ENCODE measurements around the gene RAB6A.
"Not testable (repeated sequence)": the region's sequence is repeated elsewhere in the genome, so short reads cannot be mapped to it uniquely, and the experiment has no call there.

RAB6A gene

GRCh38 chr11:73787051-73787642 is 26.3 kb upstream of the RAB6A start:
- Histone ChIP-seq H3K4me3 (ENCODE audit: low read length) (peak overlapping the region; percentile 94), H3K36me3 (ENCODE audit: control insufficient read depth, insufficient read depth, low read length, severe bottlenecking) (no peaks in the 10 kb centered on the region), H3K27me3 (replicated peaks; ENCODE audit: control insufficient read depth, insufficient read depth, low read length) (no peaks in the 10 kb centered on the region), H3K4me1 (ENCODE audit: control insufficient read depth, insufficient read depth, low read length) (peaks cover 19% of the 10 kb centered on the region), H3K9ac (ENCODE audit: low read length) (peak overlapping the region; percentile 96), H3K9me3 (ENCODE audit: control insufficient read depth, low read length) (no peaks in the 10 kb centered on the region)
- DNase-seq (ENCODE audit: low read depth), result no peak

- DNase-seq (ENCODE audit: low read depth); H3K27me3 ChIP-seq (replicated peaks; ENCODE audit: control insufficient read depth, insufficient read depth, low read length); H3K4me3 ChIP-seq (ENCODE audit: low read length); H3K9me3 ChIP-seq (ENCODE audit: control insufficient read depth, low read length); H3K9ac ChIP-seq (ENCODE audit: low read length); H3K36me3 ChIP-seq (ENCODE audit: control insufficient read depth, insufficient read depth, low read length, severe bottlenecking): not testable (repeated sequence)
- peaks cover 19% of the 10 kb centered on the region for H3K4me1 ChIP-seq (ENCODE audit: control insufficient read depth, insufficient read depth, low read length)
Measured at GRCh38 chr11:73785467-73785866, 24.6 kb upstream of the RAB6A start.

GRCh38 chr11:73784734-73785133 is 23.9 kb upstream of the RAB6A start:
- Histone ChIP-seq H3K4me3 (ENCODE audit: low read length) (no peak overlapping the region), H3K36me3 (ENCODE audit: control insufficient read depth, insufficient read depth, low read length, severe bottlenecking) (no peaks in the 10 kb centered on the region), H3K4me1 (ENCODE audit: control insufficient read depth, insufficient read depth, low read length) (peaks cover 19% of the 10 kb centered on the region), H3K9ac (ENCODE audit: low read length) (no peak overlapping the region), H3K27me3 (replicated peaks; ENCODE audit: control insufficient read depth, insufficient read depth, low read length) (no peaks in the 10 kb centered on the region), H3K9me3 (ENCODE audit: control insufficient read depth, low read length) (no peaks in the 10 kb centered on the region)
- no peak for DNase-seq (ENCODE audit: low read depth)

- H3K4me1 ChIP-seq (ENCODE audit: control insufficient read depth, insufficient read depth, low read length), result peaks cover 15% of the 10 kb centered on the region
- H3K36me3 ChIP-seq (ENCODE audit: control insufficient read depth, insufficient read depth, low read length, severe bottlenecking), result no peaks in the 10 kb centered on the region
- H3K9me3 ChIP-seq (ENCODE audit: control insufficient read depth, low read length), result no peaks in the 10 kb centered on the region
- DNase-seq (ENCODE audit: low read depth), result peak; percentile 82
- H3K27me3 ChIP-seq (replicated peaks; ENCODE audit: control insufficient read depth, insufficient read depth, low read length), result no peaks in the 10 kb centered on the region
- no peak overlapping the region for H3K9ac ChIP-seq (ENCODE audit: low read length)
- no peak overlapping the region for H3K4me3 ChIP-seq (ENCODE audit: low read length)
Measured at GRCh38 chr11:73784080-73784634, 23.3 kb upstream of the RAB6A start.

GRCh38 chr11:73783483-73784020 is 22.7 kb upstream of the RAB6A start:
- no peak overlapping the region for H3K4me3 ChIP-seq (ENCODE audit: low read length)
- no peak overlapping the region for H3K9ac ChIP-seq (ENCODE audit: low read length)
- DNase-seq (ENCODE audit: low read depth), result no peak
- no peaks in the 10 kb centered on the region for H3K36me3 ChIP-seq (ENCODE audit: control insufficient read depth, insufficient read depth, low read length, severe bottlenecking)
- peaks cover 9% of the 10 kb centered on the region for H3K4me1 ChIP-seq (ENCODE audit: control insufficient read depth, insufficient read depth, low read length)
- no peaks in the 10 kb centered on the region for H3K9me3 ChIP-seq (ENCODE audit: control insufficient read depth, low read length)
- no peaks in the 10 kb centered on the region for H3K27me3 ChIP-seq (replicated peaks; ENCODE audit: control insufficient read depth, insufficient read depth, low read length)

- no peaks in the 10 kb centered on the region for H3K9me3 ChIP-seq (ENCODE audit: control insufficient read depth, low read length)
- DNase-seq (ENCODE audit: low read depth), result no peak
Measured at GRCh38 chr11:73781303-73781702, 20.4 kb upstream of the RAB6A start.

GRCh38 chr11:73779084-73779902 is 18.4 kb upstream of the RAB6A start:
- peak; percentile 99 for DNase-seq (ENCODE audit: low read depth)
- Histone ChIP-seq H3K9me3 (ENCODE audit: control insufficient read depth, low read length) (no peaks in the 10 kb centered on the region), H3K27me3 (replicated peaks; ENCODE audit: control insufficient read depth, insufficient read depth, low read length) (no peaks in the 10 kb centered on the region), H3K9ac (ENCODE audit: low read length) (peak overlapping the region; percentile 92), H3K36me3 (ENCODE audit: control insufficient read depth, insufficient read depth, low read length, severe bottlenecking) (no peaks in the 10 kb centered on the region), H3K4me3 (ENCODE audit: low read length) (peak overlapping the region; percentile 88), H3K4me1 (ENCODE audit: control insufficient read depth, insufficient read depth, low read length) (peaks cover 4% of the 10 kb centered on the region)

More at GRCh38 chr11:73781303-73781702, 20.4 kb upstream of the RAB6A start:
- Histone ChIP-seq H3K4me3 (ENCODE audit: low read length) (no peak overlapping the region), H3K9ac (ENCODE audit: low read length) (no peak overlapping the region), H3K36me3 (ENCODE audit: control insufficient read depth, insufficient read depth, low read length, severe bottlenecking) (no peaks in the 10 kb centered on the region), H3K4me1 (ENCODE audit: control insufficient read depth, insufficient read depth, low read length) (peaks cover 7% of the 10 kb centered on the region), H3K27me3 (replicated peaks; ENCODE audit: control insufficient read depth, insufficient read depth, low read length) (no peaks in the 10 kb centered on the region)

- H3K9me3 ChIP-seq (ENCODE audit: control insufficient read depth, low read length); H3K27me3 ChIP-seq (replicated peaks; ENCODE audit: control insufficient read depth, insufficient read depth, low read length); H3K4me1 ChIP-seq (ENCODE audit: control insufficient read depth, insufficient read depth, low read length): not testable (repeated sequence)
Measured at GRCh38 chr11:73770811-73771210, 9.9 kb upstream of the RAB6A start.

GRCh38 chr11:73766763-73767162 is 5.9 kb upstream of the RAB6A start:
- no peaks in the 10 kb centered on the region for H3K36me3 ChIP-seq (ENCODE audit: control insufficient read depth, insufficient read depth, low read length, severe bottlenecking)
- H3K4me1 ChIP-seq (ENCODE audit: control insufficient read depth, insufficient read depth, low read length), result no peaks in the 10 kb centered on the region
- H3K9ac ChIP-seq (ENCODE audit: low read length), result no peak overlapping the region
- no peak overlapping the region for H3K4me3 ChIP-seq (ENCODE audit: low read length)
- H3K9me3 ChIP-seq (ENCODE audit: control insufficient read depth, low read length), result no peaks in the 10 kb centered on the region
- H3K27me3 ChIP-seq (replicated peaks; ENCODE audit: control insufficient read depth, insufficient read depth, low read length), result peaks cover 4% of the 10 kb centered on the region
- no peak for DNase-seq (ENCODE audit: low read depth)

More at GRCh38 chr11:73770811-73771210, 9.9 kb upstream of the RAB6A start:
- H3K36me3 ChIP-seq (ENCODE audit: control insufficient read depth, insufficient read depth, low read length, severe bottlenecking); H3K9ac ChIP-seq (ENCODE audit: low read length); DNase-seq (ENCODE audit: low read depth); H3K4me3 ChIP-seq (ENCODE audit: low read length): not testable (repeated sequence)

- no peak for DNase-seq (ENCODE audit: low read depth)
- no peak overlapping the region for H3K4me3 ChIP-seq (ENCODE audit: low read length)
- no peaks in the 10 kb centered on the region for H3K36me3 ChIP-seq (ENCODE audit: control insufficient read depth, insufficient read depth, low read length, severe bottlenecking)
- H3K9ac ChIP-seq (ENCODE audit: low read length), result no peak overlapping the region
- H3K27me3 ChIP-seq (replicated peaks; ENCODE audit: control insufficient read depth, insufficient read depth, low read length), result peaks cover 4% of the 10 kb centered on the region
- H3K9me3 ChIP-seq (ENCODE audit: control insufficient read depth, low read length), result no peaks in the 10 kb centered on the region
- H3K4me1 ChIP-seq (ENCODE audit: control insufficient read depth, insufficient read depth, low read length), result peaks cover 15% of the 10 kb centered on the region
Measured at GRCh38 chr11:73762732-73763131, 1.9 kb upstream of the RAB6A start.

GRCh38 chr11:73761403-73761945 is 600 bp upstream of the RAB6A start:
- Histone ChIP-seq H3K9me3 (ENCODE audit: control insufficient read depth, low read length) (no peaks in the 10 kb centered on the region), H3K9ac (ENCODE audit: low read length) (peak overlapping the region; percentile 73), H3K27me3 (replicated peaks; ENCODE audit: control insufficient read depth, insufficient read depth, low read length) (peaks cover 1% of the 10 kb centered on the region), H3K36me3 (ENCODE audit: control insufficient read depth, insufficient read depth, low read length, severe bottlenecking) (no peaks in the 10 kb centered on the region), H3K4me3 (ENCODE audit: low read length) (peak overlapping the region; percentile 78), H3K4me1 (ENCODE audit: control insufficient read depth, insufficient read depth, low read length) (peaks cover 22% of the 10 kb centered on the region)
- no peak for DNase-seq (ENCODE audit: low read depth)
